ENCODE results near the gene KCNA3.

Gene KCNA3

GRCh38 chr1:110674337-110675059, at the start of gene KCNA3:
KCNA3 (minus strand) TSS chr1:110674940; CDS start chr1:110674809, 131 bp downstream.
- no peak for DNase-seq (ENCODE audit: low spot score)
- H3K27ac ChIP-seq: peak within 1 kb of the TSS in 1 of 2 donors; percentile 1
- TF ChIP-seq, protein P1, sequence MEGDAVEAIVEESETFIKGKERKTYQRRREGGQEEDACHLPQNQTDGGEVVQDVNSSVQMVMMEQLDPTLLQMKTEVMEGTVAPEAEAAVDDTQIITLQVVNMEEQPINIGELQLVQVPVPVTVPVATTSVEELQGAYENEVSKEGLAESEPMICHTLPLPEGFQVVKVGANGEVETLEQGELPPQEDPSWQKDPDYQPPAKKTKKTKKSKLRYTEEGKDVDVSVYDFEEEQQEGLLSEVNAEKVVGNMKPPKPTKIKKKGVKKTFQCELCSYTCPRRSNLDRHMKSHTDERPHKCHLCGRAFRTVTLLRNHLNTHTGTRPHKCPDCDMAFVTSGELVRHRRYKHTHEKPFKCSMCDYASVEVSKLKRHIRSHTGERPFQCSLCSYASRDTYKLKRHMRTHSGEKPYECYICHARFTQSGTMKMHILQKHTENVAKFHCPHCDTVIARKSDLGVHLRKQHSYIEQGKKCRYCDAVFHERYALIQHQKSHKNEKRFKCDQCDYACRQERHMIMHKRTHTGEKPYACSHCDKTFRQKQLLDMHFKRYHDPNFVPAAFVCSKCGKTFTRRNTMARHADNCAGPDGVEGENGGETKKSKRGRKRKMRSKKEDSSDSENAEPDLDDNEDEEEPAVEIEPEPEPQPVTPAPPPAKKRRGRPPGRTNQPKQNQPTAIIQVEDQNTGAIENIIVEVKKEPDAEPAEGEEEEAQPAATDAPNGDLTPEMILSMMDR (IDR thresholded peaks at IDR 0.05): no peak
- H3K4me3 ChIP-seq: peak within 1 kb of the TSS; percentile 78

- no peak for DNase-seq (ENCODE audit: low spot score)
- H3K27ac ChIP-seq: no peak overlapping the region
- no peak overlapping the region for H3K4me3 ChIP-seq
- TF ChIP-seq, protein P1 (IDR thresholded peaks at IDR 0.05): no peak
Measured at GRCh38 chr1:110722807-110723206, 48.1 kb upstream of the KCNA3 start.

GRCh38 chr1:110719908-110720307, 45.2 kb upstream of the KCNA3 start:
- DNase-seq (ENCODE audit: low spot score): no peak
- H3K4me3 ChIP-seq: no peak overlapping the region
- TF ChIP-seq, protein P1 (IDR thresholded peaks at IDR 0.05): no peak
- no peak overlapping the region for H3K27ac ChIP-seq

DNA sequence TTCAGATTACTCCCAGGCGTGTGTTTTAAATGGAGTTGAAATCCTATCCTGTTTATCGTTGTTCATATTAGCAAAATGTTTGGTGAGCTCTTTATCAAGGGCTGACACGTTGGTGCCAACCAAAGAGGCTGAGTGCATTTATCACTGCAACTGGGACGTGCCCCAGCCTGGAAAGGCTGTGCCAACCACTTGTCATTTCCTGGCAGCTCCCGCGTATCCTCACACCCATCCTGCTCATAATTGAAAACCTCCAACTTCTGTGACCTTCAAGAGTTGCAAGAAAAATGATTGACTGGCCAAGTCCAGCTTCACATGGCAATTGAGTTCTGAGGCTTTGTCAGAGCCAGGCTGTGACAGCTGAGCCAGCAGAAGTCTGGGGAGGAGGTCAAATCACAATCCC, 43.7 kb upstream of the KCNA3 start:
- Histone ChIP-seq H3K4me3 (no peak overlapping the region), H3K27ac (no peak overlapping the region)
- DNase-seq (ENCODE audit: low spot score): no peak
- TF ChIP-seq, protein P1 (IDR thresholded peaks at IDR 0.05): no peak

GRCh38 chr1:110717179-110717578, 42.4 kb upstream of the KCNA3 start:
- H3K4me3 ChIP-seq: no peak overlapping the region
- no peak overlapping the region for H3K27ac ChIP-seq
- TF ChIP-seq, protein P1 (IDR thresholded peaks at IDR 0.05): no peak

GRCh38 chr1:110714374-110714995, 39.7 kb upstream of the KCNA3 start:
- H3K27ac ChIP-seq: no peak overlapping the region
- DNase-seq (ENCODE audit: low spot score): no peak
- H3K4me3 ChIP-seq: no peak overlapping the region
- TF ChIP-seq, protein P1 (IDR thresholded peaks at IDR 0.05): no peak

More at GRCh38 chr1:110717179-110717578, 42.4 kb upstream of the KCNA3 start:
- DNase-seq (ENCODE audit: low spot score): no peak

GRCh38 chr1:110713221-110713620, 38.5 kb upstream of the KCNA3 start:
- no peak for DNase-seq (ENCODE audit: low spot score)
- TF ChIP-seq, protein P1 (IDR thresholded peaks at IDR 0.05): no peak
- no peak overlapping the region for H3K4me3 ChIP-seq
- no peak overlapping the region for H3K27ac ChIP-seq
